ENCODE results near the gene CORO2B.

DNA sequence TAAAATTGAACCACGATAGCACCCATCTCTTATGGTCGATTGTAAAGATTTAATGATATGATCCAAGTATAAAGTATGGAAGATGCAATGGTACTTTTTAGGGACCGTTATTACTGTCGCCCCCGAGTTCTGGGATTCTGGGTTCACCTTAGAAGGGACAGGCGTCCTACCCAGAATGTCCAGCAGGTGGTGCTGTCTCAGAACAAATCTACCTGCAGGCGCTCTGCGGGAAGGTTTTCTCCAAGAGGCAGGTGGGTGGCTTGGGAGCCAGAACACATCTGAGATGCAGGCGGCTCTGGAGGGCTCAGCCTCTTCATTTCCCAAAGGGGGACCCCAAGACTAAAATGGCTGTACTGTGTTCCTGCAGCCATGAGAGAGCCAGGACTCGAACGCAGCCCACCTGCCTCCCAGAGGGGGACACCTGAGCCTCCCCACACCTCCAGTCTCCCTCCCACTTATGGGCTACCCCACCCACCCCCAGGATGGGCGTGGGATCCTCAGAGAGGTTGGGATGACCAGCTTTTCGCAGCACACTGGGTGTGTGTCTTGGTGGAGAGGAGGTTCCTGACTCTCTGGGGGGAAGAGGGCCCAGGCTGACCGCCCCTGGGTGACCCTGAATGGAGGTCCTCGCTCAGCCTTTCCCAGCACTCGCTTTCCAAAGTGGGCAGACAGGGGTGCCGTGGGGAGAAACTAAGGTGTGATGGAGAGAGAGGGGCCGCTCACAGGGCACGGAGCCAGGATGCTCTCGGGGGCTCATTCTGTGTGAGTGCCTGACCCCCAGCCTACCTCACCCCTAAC is 28.1 kb upstream of the CORO2B start:
- TF ChIP-seq POLR2AphosphoS5 (IDR thresholded peaks at IDR 0.05; ENCODE audit: control insufficient read depth, insufficient read depth, low read depth, low read length), result no peak
- TF ChIP-seq, protein P1, sequence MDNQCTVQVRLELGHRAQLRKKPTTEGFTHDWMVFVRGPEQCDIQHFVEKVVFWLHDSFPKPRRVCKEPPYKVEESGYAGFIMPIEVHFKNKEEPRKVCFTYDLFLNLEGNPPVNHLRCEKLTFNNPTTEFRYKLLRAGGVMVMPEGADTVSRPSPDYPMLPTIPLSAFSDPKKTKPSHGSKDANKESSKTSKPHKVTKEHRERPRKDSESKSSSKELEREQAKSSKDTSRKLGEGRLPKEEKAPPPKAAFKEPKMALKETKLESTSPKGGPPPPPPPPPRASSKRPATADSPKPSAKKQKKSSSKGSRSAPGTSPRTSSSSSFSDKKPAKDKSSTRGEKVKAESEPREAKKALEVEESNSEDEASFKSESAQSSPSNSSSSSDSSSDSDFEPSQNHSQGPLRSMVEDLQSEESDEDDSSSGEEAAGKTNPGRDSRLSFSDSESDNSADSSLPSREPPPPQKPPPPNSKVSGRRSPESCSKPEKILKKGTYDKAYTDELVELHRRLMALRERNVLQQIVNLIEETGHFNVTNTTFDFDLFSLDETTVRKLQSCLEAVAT (IDR thresholded peaks at IDR 0.05), result no peak
- no peak for TF ChIP-seq BRCA1 (IDR thresholded peaks at IDR 0.05)
- TF ChIP-seq BRCA1 (CRISPR knock-in tag; IDR thresholded peaks at IDR 0.05), result no peak
- no peak for TF ChIP-seq BHLHE40 (IDR thresholded peaks at IDR 0.05; ENCODE audit: low read length)
- no peak for TF ChIP-seq YBX1 (IDR thresholded peaks at IDR 0.05)
- no peak for TF ChIP-seq ZNF347 (CRISPR knock-in tag; IDR thresholded peaks at IDR 0.05; ENCODE audit: low read depth)
- no peak for TF ChIP-seq SMAD3 (CRISPR knock-in tag; conservative IDR thresholded peaks at IDR 0.05)
- TF ChIP-seq, protein P2, sequence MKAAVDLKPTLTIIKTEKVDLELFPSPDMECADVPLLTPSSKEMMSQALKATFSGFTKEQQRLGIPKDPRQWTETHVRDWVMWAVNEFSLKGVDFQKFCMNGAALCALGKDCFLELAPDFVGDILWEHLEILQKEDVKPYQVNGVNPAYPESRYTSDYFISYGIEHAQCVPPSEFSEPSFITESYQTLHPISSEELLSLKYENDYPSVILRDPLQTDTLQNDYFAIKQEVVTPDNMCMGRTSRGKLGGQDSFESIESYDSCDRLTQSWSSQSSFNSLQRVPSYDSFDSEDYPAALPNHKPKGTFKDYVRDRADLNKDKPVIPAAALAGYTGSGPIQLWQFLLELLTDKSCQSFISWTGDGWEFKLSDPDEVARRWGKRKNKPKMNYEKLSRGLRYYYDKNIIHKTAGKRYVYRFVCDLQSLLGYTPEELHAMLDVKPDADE (conservative IDR thresholded peaks at IDR 0.05; ENCODE audit: control insufficient read depth, low read depth, low read length), result no peak
- TF ChIP-seq MYC (IDR thresholded peaks at IDR 0.05; ENCODE audit: low read depth, low read length), result no peak
- TF ChIP-seq MYC (CRISPR knock-in tag; IDR thresholded peaks at IDR 0.05; ENCODE audit: borderline replicate concordance, low read depth), result no peak
- TF ChIP-seq ARHGAP35 (IDR thresholded peaks at IDR 0.05; ENCODE audit: partially characterized antibody), result no peak

Data from K562 (cell line).